HEK293 (cell line): Measurements from ENCODE around the gene KRT39.
"Not testable (repeated sequence)": the region's sequence is repeated elsewhere in the genome, so short reads cannot be mapped to it uniquely, and the experiment has no call there.

ENCODE experiments used
- CTCF ChIA-PET: fragments of 350-600 bp; formaldehyde crosslinking; extraction: SDS; loops from one replicate; lab custom pipeline; 2021; ENCODE audit warnings: antibody characterized with exemption; lab: Yijun Ruan, JAX
- POLR2A ChIA-PET: fragments of 300-600 bp; formaldehyde crosslinking; extraction: SDS; loops from one replicate; lab custom pipeline; 2020; ENCODE audit warnings: antibody characterized with exemption, inconsistent platforms; lab: Yijun Ruan, JAX
- H3K27ac ChIP-seq: fragments of 200-500 bp; sonication (Bioruptor generic); 2 replicates; pipeline ENCODE4 v1.5.1; 2014; ENCODE audit warnings: low read depth, low read length, control low read depth, inconsistent platforms; ENCODE audit errors: extremely low read depth
- H3K36me3 ChIP-seq, 2 experiments: fragments of 200-500 bp in 1 of 2; sonication (Bioruptor generic) in 1 of 2; 1 replicate in 1 of 2; 2 replicates in 1 of 2; pipeline ENCODE4 v1.5.1; 2014 to 2017; ENCODE audit warnings: inconsistent platforms in 2 of 2, low read length in 2 of 2; ENCODE audit not compliant: control insufficient read depth in 2 of 2, insufficient read depth in 1 of 2
- H3K4me1 ChIP-seq: fragments of 200-500 bp; sonication (Bioruptor generic); 2 replicates; pipeline ENCODE4 v1.5.1; 2014; ENCODE audit warnings: mild to moderate bottlenecking, low read length, inconsistent platforms; ENCODE audit not compliant: control insufficient read depth, insufficient read depth
- H3K4me3 ChIP-seq: 2 replicates; pipeline ENCODE4 v1.5.1; 2011; ENCODE audit warnings: low read depth, mild to moderate bottlenecking, control low read depth, low read length, moderate library complexity
- H3K9me3 ChIP-seq: fragments of 200-500 bp; sonication (Bioruptor generic); 2 replicates; pipeline ENCODE4 v1.5.1; 2014; ENCODE audit warnings: low read depth, low read length, inconsistent platforms; ENCODE audit not compliant: control insufficient read depth, insufficient read depth
- GLI2 ChIP-seq: fragments of 450-650 bp; formaldehyde crosslinking; IDR thresholded peaks from 2 replicates; pipeline ENCODE4; 2017; ENCODE audit warnings: missing biosample characterization, missing genetic modification characterization, low read depth, borderline replicate concordance
- GLIS1 ChIP-seq: fragments of 450-650 bp; formaldehyde crosslinking; IDR thresholded peaks from 2 replicates; pipeline ENCODE4 v1.5.1; 2016; ENCODE audit warnings: missing biosample characterization, missing genetic modification characterization
- HOXA7 ChIP-seq: sonication (generic); formaldehyde crosslinking; IDR thresholded peaks from 2 replicates; pipeline ENCODE4 v1.8.1; 2022; ENCODE audit warnings: missing genetic modification reagents, borderline replicate concordance
- MYNN ChIP-seq: fragments of 450-650 bp; formaldehyde crosslinking; IDR thresholded peaks from 2 replicates; pipeline ENCODE4 v1.5.1; 2016; ENCODE audit warnings: missing biosample characterization, missing genetic modification characterization, borderline replicate concordance
- PRDM1 ChIP-seq: fragments of 450-650 bp; formaldehyde crosslinking; IDR thresholded peaks from 2 replicates; pipeline ENCODE4; 2016; ENCODE audit warnings: missing biosample characterization, missing genetic modification characterization
- RBAK ChIP-seq: fragments of 450-650 bp; formaldehyde crosslinking; IDR thresholded peaks from 2 replicates; pipeline ENCODE4 v1.5.1; 2016; ENCODE audit warnings: missing biosample characterization, missing genetic modification characterization
- YY2 ChIP-seq: fragments of 450-650 bp; formaldehyde crosslinking; IDR thresholded peaks from 2 replicates; pipeline ENCODE4 v1.5.1; 2016; ENCODE audit warnings: missing biosample characterization, missing genetic modification characterization
- ZBTB26 ChIP-seq: fragments of 450-650 bp; formaldehyde crosslinking; optimal IDR thresholded peaks from 2 replicates; pipeline ENCODE3; 2016; ENCODE audit warnings: missing biosample characterization, mild to moderate bottlenecking, missing genetic modification characterization
- ZFP69B ChIP-seq: fragments of 450-650 bp; formaldehyde crosslinking; IDR thresholded peaks from 2 replicates; pipeline ENCODE4 v1.5.1; 2016; ENCODE audit warnings: missing biosample characterization, missing genetic modification characterization
- ZNF148 ChIP-seq: fragments of 450-650 bp; formaldehyde crosslinking; IDR thresholded peaks from 2 replicates; pipeline ENCODE4 v1.5.0; 2017; ENCODE audit warnings: missing biosample characterization, missing genetic modification characterization, borderline replicate concordance
- ZNF248 ChIP-seq: fragments of 450-650 bp; formaldehyde crosslinking; IDR thresholded peaks from 2 replicates; pipeline ENCODE4 v1.5.1; 2017; ENCODE audit warnings: missing biosample characterization, missing genetic modification characterization
- ZNF404 ChIP-seq: fragments of 450-650 bp; formaldehyde crosslinking; IDR thresholded peaks from 2 replicates; pipeline ENCODE4 v1.5.1; 2017; ENCODE audit warnings: missing biosample characterization, missing genetic modification characterization
- ZNF488 ChIP-seq: fragments of 450-650 bp; formaldehyde crosslinking; IDR thresholded peaks from 2 replicates; pipeline ENCODE4 v1.5.1; 2016; ENCODE audit warnings: missing biosample characterization, missing genetic modification characterization
- ZNF513 ChIP-seq: fragments of 450-650 bp; IDR thresholded peaks from 2 replicates; pipeline ENCODE4 v1.5.1; 2018; ENCODE audit warnings: missing biosample characterization, missing genetic modification characterization
- ZNF514 ChIP-seq: fragments of 450-650 bp; formaldehyde crosslinking; IDR thresholded peaks from 2 replicates; pipeline ENCODE4 v1.5.1; 2016; ENCODE audit warnings: missing biosample characterization, missing genetic modification characterization
- ZNF521 ChIP-seq: fragments of 450-650 bp; formaldehyde crosslinking; IDR thresholded peaks from 2 replicates; pipeline ENCODE4 v1.5.1; 2017; ENCODE audit warnings: missing biosample characterization, mild to moderate bottlenecking, missing genetic modification characterization
- ZNF560 ChIP-seq: fragments of 450-650 bp; formaldehyde crosslinking; IDR thresholded peaks from 2 replicates; pipeline ENCODE4 v1.5.1; 2017; ENCODE audit warnings: missing biosample characterization, missing genetic modification characterization, borderline replicate concordance
- ZNF707 ChIP-seq: fragments of 450-650 bp; formaldehyde crosslinking; IDR thresholded peaks from 2 replicates; pipeline ENCODE4 v1.5.1; 2016; ENCODE audit warnings: missing biosample characterization, missing genetic modification characterization
- ZSCAN23 ChIP-seq: fragments of 450-650 bp; formaldehyde crosslinking; IDR thresholded peaks from 2 replicates; pipeline ENCODE4 v1.5.1; 2016; ENCODE audit warnings: missing biosample characterization, missing genetic modification characterization

KRT39 gene

GRCh38 chr17:40922239-40922638 lies 44.5 kb downstream of the KRT39 start (continued):
- TF ChIP-seq PRDM1 = peak; percentile 81
- no peak for TF ChIP-seq ZNF404 (tag by site-specific recombination)
- no peak for TF ChIP-seq ZSCAN23
- TF ChIP-seq ZNF248 (tag by site-specific recombination) = no peak
- TF ChIP-seq ZNF560 (tag by site-specific recombination) = no peak
- TF ChIP-seq ZNF514 (tag by site-specific recombination) = no peak
- no peak for TF ChIP-seq ZNF707 (tag by site-specific recombination)
- no peak for TF ChIP-seq YY2 (tag by site-specific recombination)
- no peak for TF ChIP-seq HOXA7 (CRISPR knock-in tag)
- no peak for TF ChIP-seq ZNF488
- TF ChIP-seq, all 188 proteins: peak for 7

- CTCF ChIA-PET = no interaction called here
- no peak for TF ChIP-seq ZFP69B (tag by site-specific recombination)
- TF ChIP-seq RBAK (tag by site-specific recombination) = no peak
- TF ChIP-seq GLI2 (tag by site-specific recombination) = no peak
- TF ChIP-seq MYNN = no peak
- no peak for TF ChIP-seq ZNF148 (tag by site-specific recombination)
- TF ChIP-seq GLIS1 = no peak
- TF ChIP-seq ZBTB26 (tag by site-specific recombination) = no peak
- no peak for TF ChIP-seq ZNF521 (tag by site-specific recombination)
- no peak for TF ChIP-seq ZNF513 (tag by site-specific recombination)
- H3K4me3 ChIP-seq = no peak overlapping the region
- no peaks in the 10 kb centered on the region for H3K36me3 ChIP-seq
- POLR2A ChIA-PET = no interaction called here
- no peaks in the 10 kb centered on the region for H3K4me1 ChIP-seq
- no peak overlapping the region for H3K27ac ChIP-seq
- no peaks in the 10 kb centered on the region for H3K9me3 ChIP-seq
Measured at GRCh38 chr17:40921026-40921425, 45.7 kb downstream of the KRT39 start.

- H3K27ac ChIP-seq, H3K4me3 ChIP-seq, POLR2A ChIA-PET, H3K9me3 ChIP-seq, H3K4me1 ChIP-seq, H3K36me3 ChIP-seq: not testable (repeated sequence)
- CTCF ChIA-PET = interaction anchor here (0.6 to 2.1 kb wide), 3 partner anchors 142 to 732 kb away, joined by 4 to 7 read pairs (median 6); no protein-coding TSS in a partner anchor
Measured at GRCh38 chr17:40917116-40917515, 49.6 kb downstream of the KRT39 start.
